ENCODE data around the gene DOHH.

The DOHH gene

DNA sequence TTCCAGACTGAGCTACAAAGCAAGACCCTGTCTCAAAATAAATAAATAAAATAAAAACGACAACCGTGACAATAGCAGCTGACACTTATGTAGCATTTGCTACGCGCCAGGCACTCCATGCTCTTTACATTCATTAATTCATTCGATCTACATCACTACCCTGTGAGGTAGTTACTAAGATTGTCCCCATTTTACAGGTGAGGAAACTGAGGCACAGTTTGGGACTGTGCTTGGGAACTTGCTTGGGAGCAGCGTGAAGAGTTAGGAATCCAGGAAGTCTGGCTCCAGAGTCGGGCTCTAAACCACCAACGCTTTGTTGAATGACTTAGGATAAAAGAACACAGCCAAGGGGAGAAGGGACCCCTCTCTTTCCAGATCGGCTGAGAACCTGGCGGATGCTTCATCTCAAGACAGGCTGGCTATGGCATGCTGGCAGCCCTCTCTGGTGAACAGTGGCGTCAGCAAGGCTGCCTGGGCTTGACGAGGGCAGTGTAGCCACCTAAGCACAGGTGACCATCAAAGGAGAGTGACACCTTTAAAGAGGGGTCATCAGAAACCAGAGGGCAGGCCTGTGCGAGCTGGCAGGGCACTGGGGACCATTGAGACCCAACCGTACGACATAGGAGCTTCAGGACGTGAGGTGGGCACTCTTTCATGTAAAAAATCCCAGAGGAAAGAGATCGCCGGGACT lies 591 bp downstream of the DOHH start:
- no peak for DNase-seq

DNA sequence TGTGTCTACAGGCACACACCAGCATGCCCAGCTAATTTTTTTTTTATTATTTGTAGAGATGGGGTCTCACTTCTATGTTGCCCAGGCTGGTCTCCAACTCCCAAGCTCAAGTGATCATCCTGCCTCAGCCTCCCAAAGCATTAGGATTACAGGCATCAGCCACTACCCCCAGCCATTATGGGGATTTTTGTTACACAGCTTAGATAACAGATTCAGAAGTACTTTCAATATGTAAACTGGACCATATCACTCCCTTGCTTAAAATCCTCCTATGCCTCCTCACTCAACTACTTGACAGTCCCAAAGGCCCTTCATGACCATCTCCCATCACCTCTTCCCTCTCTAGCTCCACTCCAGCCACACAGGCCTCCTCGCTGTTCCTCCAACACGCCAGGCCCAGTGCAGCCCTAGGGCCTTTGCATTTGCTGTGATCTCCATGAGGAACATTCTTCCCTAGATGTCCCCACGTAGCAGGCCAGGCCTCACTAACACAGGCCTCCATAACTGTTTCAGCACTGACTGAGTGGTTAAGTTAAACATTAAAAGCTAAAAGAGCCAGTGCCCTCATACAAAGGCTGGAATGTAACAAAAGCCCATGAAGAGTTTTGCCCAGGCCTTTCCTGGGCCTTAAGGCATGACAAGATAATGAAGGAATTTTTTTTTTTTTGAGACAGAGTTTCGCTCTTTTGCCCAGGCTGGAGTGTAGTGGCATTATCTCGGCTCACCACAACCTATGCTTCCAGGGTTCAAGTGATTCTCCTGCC lies 2.5 kb downstream of the DOHH start:
- DNase-seq, result no peak

GRCh38 chr19:3496392-3497273 lies 3.8 kb downstream of the DOHH start:
- DNase-seq, result no peak

DNA sequence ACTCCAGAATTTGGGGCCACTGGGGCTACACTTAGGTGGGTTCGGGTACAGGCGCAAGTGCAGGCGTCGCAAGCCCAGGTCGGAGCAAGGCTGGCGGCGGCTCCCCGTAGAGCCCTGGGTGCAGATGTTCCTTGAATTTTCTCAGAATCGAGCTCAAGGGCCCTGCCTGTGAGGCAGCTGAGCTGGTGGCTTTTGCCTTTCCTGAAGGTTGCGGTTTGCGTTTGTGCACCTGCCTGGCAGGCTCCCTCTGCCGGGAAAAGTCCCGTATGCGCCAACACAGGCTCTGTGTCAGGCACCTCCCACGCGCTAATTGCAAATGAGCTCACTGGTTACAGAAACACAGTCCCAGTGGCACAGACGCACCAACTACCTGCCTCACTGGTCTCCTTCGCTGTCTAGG lies 5.9 kb downstream of the DOHH start:
- peak; percentile 71 for DNase-seq

- DNase-seq, result peak; percentile 54
These were observed 6.4 kb downstream of the DOHH start for GRCh38 chr19:3494051-3494450.

GRCh38 chr19:3493651-3494050 lies 6.8 kb downstream of the DOHH start:
- no peak for DNase-seq

DNA sequence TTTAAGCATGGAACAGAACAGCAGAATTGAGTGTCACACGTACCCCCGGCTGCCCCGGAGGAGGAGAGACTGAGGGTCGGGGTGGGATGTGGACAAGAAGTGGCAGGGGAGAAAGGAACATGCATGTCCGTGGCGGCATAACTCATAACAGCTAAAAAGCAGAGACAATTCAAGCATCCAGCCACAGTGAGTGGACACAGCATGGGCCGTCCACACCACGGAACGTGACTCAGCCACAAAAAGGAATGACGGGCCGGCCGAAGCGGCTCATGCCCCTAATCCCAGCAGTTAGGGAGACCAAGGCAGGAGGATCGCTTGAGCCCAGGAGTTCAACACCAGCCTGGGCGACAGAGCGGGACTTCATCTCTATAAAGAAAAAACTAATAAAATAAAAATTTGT lies 7.6 kb downstream of the DOHH start:
- no peak for DNase-seq

- no peak for DNase-seq
These were observed 8.2 kb downstream of the DOHH start for GRCh38 chr19:3492131-3492839.

- no peak for DNase-seq
These were observed 8.9 kb downstream of the DOHH start for GRCh38 chr19:3491396-3492119.

DNA sequence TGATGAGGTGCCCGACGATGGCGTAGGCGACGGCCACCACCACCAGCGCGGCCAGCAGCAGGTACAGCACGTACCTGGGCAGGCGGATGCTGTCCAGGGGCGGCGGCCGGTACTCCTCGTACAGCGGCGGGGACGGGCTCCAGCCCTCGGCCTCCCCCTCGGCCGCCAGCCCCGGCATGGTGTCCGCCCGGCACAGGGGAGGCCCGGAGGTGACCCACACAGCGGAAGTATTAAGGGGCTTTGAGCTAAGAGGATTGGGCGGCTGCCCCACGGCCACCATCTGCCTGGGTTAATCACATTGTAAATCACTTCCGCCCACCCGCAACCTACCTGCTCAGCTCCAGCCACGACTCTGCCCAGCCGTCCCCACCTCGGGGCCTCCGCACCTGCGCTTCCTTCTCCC lies 17.2 kb downstream of the DOHH start, which contains the start of gene SMIM44:
TSS of gene SMIM44 (minus strand) at position 216 of the 403 bp plus-strand sequence. CDS start at position 178, 38 bp downstream.
- no peak for DNase-seq

DNA sequence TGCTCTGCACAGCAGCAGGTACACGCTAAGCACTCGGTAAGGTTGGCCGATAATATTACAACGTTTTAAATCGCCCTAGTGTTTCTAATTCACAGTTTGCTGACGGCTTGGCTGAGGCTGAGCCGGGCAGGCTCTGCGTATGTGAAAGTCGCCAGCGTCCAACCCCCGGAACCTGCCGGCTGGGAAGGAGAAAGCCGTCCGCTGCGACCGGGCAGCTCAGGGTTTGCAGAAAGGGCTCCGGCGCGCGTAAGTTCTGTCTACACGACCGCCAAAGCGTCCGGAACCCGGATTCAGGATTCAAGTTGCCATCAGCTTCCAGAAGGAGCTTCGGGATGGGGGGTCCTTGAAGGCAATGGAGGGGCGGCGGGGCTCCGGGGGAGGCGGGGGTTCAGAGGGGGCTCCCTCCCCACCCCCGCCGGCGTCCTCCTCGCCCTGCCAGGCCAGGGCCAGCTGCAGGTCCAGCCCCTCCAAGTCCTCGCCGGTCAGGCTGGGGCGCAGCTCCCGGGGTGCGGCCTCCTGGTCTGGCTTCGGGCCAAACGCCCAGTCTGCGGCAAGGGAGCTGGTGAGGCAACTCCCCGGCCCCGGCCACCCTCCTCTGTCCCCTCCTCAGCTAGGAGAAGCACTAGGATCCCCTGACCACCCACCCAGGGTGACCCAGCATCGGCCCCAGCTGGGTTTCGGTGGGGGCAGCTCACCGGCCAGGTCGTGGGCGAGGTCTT lies 17.8 kb downstream of the DOHH start:
- DNase-seq, result no peak

DNA sequence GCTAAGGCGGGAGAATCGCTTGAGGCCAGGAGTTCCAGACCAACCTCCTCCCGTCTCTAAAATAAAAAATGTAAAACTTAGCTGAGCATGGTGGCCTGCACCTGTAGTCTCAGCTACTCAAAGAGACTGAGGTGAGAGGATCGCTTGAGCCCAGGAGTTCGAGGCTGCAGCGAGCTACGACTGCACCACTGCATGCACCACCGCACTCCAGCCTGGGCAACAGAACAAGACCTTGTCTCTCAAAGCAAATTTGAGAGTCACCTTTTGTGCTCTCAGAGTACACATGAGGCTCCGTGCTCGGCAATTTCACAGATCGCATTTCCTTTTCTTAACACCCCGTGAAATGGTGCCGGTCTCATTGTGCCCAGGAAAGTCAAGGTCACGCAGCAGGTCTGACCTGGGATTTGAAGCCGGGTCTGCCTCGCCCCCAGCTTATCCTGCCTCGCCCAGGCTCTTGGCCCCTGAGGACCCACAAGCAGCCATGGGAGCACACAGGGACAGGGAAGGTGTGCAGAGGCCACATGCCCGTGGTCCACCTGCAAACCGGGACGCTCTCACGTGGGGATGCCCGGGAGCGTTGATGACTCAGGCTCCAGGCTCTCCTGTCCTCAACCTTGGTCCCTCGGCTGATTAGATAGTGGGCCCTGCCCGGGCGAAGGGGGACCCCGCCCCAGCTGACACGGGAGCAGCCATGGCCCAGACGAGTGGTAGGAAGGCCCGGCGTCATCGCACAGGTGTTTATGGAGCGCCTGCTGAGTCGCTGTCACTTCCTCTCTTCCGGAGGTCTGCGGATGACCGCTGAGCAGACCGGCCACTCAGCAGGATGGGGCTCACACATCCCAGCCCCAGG lies 19.0 kb downstream of the DOHH start:
- DNase-seq, result no peak

- no peak for DNase-seq
These were observed 19.9 kb downstream of the DOHH start, which contains the start of gene SMIM24 for GRCh38 chr19:3480383-3481091. TSS of gene SMIM24 (minus strand) at chr19:3480525. CDS start at chr19:3480463, 62 bp downstream.

GRCh38 chr19:3479834-3480215 lies 20.6 kb downstream of the DOHH start:
- peak; percentile 43 for DNase-seq

GRCh38 chr19:3479177-3479833 lies 21.2 kb downstream of the DOHH start:
- peak; percentile 62 for DNase-seq

- DNase-seq, result no peak
These were observed 21.9 kb downstream of the DOHH start for GRCh38 chr19:3478409-3479176.

GRCh38 chr19:3477951-3478350 lies 22.5 kb downstream of the DOHH start:
- DNase-seq, result no peak

DNA sequence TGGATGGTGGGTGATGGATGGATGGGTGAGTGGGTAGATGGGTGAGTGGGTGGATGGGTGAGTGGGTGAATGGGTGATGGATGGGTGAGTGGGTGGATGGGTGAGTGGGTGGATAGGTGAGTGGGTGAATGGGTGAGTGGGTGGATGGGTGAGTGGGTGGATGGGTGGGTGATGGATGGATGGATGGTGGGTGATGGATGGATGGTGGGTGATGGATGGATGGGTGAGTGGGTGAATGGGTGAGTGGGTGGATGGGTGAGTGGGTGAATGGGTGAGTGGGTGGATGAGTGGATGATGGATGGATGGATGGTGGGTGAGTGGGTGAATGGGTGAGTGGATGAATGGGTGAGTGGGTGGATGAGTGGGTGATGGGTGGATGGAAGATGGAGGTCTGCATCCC lies 23.0 kb downstream of the DOHH start:
- no peak for DNase-seq

All from stimulated activated CD4-positive, alpha-beta T cell treated with anti-CD3 and anti-CD28 coated beads, Interleukin-1b, Interleukin-23, amount 100 ng/mL, for 48 hours (primary cell).